NCI-H2196 (cell line): Measurements from ENCODE around the gene HERC2.
"Not testable (repeated sequence)": the region's sequence is repeated elsewhere in the genome, so short reads cannot be mapped to it uniquely, and the experiment has no call there.

Source experiments
- DNase-seq: peaks from one replicate; lab custom pipeline; 2025; ENCODE audit not compliant: unreplicated experiment; lab: John Stamatoyannopoulos, UW

The HERC2 gene

GRCh38 chr15:28228990-28229640 is 92.9 kb downstream of the HERC2 start:
- DNase-seq, result not testable (repeated sequence)

- no peak for DNase-seq
These were observed 93.9 kb downstream of the HERC2 start for GRCh38 chr15:28228096-28228495.

GRCh38 chr15:28227303-28227702 is 94.7 kb downstream of the HERC2 start:
- not testable (repeated sequence) for DNase-seq

- DNase-seq, result not testable (repeated sequence)
These were observed 99.4 kb downstream of the HERC2 start for GRCh38 chr15:28222612-28223011.

DNA sequence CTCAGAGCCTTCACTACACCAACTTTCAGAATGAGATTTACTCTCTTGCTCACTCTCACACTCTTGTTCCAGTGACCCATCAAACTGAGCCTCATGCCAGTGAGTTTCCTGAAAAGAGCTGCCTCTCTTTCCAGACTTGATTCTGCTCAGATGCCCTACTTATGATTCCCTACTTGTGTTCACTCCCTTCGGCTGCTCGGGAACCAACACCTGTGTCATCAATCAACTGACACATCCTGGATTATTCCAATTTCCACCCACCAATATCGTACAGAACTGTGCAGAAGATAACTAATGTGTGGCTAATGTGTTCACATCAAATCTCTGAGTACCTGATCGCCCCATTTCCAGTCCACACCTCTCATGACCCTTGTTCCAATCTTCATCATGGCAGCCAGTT is 100.3 kb downstream of the HERC2 start:
- not testable (repeated sequence) for DNase-seq

DNA sequence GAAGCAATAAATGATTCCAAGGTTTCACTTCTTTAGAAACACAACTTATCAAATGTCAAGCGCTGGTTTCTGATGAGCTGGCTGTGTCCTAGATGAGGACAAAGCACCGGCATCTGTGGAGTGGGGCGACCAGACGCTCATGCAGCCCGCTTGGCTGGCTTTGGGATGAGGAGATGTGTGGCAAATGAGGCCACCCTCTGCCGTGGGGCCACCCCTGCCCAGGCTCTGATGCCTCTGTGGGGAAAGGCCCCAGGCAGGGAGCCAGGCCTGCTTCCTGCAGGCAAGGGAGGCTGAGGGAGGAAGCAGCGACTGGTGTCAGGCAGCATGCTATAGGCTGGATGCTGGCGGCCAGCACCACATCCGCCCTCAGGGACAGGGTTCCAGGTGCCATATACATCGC is 102.9 kb downstream of the HERC2 start:
- no peak for DNase-seq

GRCh38 chr15:28216946-28217546 is 104.9 kb downstream of the HERC2 start:
- not testable (repeated sequence) for DNase-seq

DNA sequence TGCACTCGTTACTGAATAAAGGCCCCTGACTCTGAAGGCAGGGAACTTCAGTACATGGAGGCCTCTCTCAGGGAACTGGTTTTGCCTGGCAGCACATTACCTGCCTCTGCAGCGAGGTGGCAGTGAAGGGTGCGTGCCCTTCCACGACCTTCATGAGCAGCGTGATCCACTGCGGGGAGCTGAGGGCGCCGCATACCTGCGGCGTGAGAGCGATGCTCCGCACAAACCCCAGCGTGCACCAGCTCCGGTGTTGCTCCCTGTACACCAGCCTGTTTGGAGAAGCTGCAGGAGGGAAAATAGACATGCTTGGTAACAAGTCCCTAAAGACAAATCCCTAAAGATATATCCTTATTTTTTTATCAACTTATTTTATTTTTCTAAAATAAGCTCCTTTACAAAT is 106.5 kb downstream of the HERC2 start:
- not testable (repeated sequence) for DNase-seq

DNA sequence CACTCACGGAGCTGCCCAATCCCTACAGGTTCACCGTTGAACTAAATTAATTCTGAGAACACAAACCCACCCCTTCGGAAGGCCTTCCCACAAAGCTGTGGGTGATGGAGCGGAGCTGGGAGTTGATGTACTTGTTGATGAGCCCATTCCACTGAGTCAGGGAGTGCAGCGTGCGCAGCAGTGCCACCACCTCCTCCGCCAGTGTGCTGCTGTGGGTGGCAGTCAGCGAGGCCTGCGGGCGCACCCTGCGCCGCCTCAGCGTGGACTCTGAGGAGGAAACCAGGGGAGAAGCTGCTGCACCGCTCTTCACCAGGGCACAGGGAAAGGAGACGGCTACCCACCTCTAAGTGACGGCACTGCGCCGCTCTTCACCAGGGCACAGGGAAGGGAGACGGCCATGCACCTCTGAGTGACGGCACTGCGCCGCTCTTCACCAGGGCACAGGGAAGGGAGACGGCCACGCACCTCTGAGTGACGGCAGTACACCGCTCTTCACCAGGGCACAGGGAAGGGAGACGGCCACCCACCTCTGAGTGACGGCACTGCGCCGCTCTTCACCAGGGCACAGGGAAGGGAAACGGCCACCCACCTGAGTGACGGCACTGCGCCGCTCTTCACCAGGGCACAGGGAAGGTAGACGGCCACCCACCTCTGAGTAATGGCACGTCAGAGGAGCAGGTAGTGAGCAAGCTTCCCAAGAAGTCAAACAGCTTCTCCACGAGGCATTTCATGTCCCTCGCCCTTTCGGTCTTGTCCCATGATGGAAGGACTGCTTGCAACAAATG is 107.8 kb downstream of the HERC2 start:
- DNase-seq, result not testable (repeated sequence)

DNA sequence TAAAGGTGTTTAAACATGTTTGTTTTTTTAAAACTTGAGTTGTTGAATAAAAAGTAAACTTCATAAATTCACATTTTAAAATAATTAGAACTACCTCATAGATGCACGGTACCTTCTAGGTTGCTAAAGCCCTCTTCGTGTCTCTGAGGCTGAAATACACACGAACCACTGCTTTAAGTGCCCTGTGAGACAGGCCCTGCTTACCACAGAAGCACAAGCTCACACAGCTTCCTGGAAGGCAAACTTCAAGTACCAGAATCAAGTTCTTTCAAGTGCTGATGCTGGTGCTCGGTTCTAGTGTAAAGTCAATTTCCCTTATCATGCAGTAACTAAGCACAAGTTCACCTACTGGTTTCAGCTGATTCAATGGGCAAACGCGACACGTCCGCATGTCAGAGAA is 108.6 kb downstream of the HERC2 start:
- not testable (repeated sequence) for DNase-seq

- DNase-seq, result no peak
These were observed 113.4 kb downstream of the HERC2 start for GRCh38 chr15:28208583-28208982.

DNA sequence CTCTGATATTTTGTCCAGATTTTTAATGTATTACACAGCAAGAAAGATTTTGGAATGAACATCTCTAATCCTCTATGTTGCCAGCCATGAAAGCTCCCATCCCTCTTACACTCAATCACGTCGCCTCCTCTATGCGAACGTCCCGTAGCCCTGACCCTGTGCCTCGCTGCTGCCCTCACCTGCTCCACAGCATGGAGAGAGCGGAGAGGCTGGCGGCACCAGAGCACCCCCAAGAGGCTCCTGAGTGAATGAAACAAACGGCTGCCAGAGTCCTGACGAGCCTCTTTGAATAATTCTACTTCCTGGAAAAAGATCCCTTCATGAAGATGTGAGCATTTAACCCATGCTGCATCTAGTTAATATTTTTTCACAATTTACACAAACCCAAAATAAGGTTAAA is 116.3 kb downstream of the HERC2 start:
- DNase-seq, result not testable (repeated sequence)

- DNase-seq, result not testable (repeated sequence)
These were observed 118.7 kb downstream of the HERC2 start for GRCh38 chr15:28203055-28203828.

- DNase-seq, result not testable (repeated sequence)
These were observed 119.9 kb downstream of the HERC2 start for GRCh38 chr15:28202124-28202523.

GRCh38 chr15:28198215-28198614 is 123.8 kb downstream of the HERC2 start:
- not testable (repeated sequence) for DNase-seq

- not testable (repeated sequence) for DNase-seq
These were observed 124.3 kb downstream of the HERC2 start for GRCh38 chr15:28197694-28198093.

DNA sequence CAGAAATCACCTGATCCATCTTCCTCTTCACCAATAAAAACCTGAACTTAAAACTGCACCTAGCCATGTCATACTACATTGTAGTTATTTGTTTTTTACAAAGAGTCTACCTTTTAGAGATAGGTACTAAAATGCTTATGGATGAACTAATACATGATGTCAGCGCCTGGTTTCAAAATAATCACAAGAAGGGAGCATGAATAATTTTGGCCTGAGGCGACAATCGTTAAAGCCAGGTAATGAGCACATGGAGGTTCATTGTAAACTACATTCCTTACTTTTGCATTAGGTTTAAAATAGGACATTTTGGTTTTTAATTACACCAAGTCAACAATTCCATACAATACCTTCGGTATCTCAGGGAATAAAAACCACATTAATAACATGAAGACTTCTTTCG is 125.4 kb downstream of the HERC2 start:
- not testable (repeated sequence) for DNase-seq

- no peak for DNase-seq
These were observed 129.2 kb downstream of the HERC2 start for GRCh38 chr15:28192772-28193171.

- DNase-seq, result peak; percentile 35
These were observed 130.1 kb downstream of the HERC2 start for GRCh38 chr15:28191832-28192231.

DNA sequence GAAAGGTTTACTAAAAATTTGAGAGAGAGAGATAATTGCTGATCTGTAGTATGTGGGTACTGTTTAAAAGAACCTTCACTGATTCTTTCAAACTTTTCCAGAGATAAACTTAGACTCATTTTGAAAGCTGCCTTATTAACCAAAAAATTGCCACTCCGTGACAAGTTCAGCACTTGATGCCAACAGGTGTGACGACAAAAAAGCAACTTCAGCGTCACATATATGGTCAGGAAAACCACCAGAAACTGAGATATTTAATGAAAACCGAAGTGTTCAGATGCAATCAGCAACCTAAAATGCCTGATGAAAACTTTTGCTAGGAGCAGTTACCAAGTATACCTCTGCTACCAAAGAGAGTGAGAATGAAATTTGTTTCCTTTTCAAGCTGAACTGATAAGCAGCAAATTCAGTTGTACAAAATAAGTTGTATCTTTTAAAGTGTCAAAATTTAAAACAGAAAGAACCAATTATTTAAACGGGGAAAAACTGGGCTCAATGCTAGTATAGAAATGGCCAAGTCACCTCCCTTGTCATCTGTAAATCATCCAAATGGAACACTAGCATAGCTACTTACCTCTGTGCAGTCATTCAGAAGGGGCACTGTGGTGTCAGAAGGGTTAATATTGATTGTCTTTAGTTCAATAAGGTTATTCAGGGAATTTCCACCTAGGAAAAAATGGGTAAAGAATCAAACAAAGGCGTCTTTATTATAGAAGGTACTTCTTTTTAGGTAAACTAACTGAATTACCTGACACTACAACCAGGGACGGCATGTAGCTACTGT is 131.4 kb downstream of the HERC2 start:
- DNase-seq, result no peak
